Stimulated activated CD8-positive, alpha-beta memory T cell treated with anti-CD3 and anti-CD28 coated beads, Interleukin-2, amount 100 ng/mL, for 1 hour (primary cell): ENCODE measurements around the gene FARP1.

ENCODE experiments used
- DNase-seq, 2 donors: peaks; one replicate each; pipeline ENCODE4 v3.0.0-alpha.2; 2020; ENCODE audit warnings: low read depth in 2 of 2

The FARP1 gene

GRCh38 chr13:98462946-98463345 lies 320.1 kb downstream of the FARP1 start:
- no peak for DNase-seq

DNA sequence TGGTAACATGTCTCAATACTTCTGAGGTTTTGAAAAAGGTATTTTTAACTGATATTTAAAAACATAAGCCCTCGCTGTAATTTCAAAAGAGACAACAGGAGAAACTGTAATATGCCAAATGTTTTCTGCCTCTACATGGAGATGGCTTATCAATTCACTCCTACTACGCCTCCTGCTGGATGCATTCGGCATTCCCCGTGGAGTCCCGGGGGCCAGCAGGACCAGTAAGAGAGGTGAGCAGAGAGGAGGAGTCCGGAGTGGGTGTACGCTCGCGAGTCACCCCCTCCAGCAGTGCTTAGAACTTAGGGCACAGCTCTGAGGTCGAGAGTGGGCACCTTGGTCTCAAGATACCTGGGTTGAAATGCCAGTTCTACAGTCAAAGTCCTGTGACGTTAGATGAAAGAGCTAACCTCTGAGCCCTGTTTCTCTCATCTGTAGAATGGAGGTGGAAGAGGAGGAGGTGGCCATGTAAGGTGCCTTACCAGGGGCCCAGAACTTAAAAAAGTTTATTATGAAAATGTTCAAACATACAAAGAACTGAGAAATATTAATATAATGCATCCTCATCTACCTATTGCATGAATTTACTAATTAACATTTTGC lies 323.8 kb downstream of the FARP1 start:
- DNase-seq: no peak

GRCh38 chr13:98467263-98467985 lies 324.5 kb downstream of the FARP1 start:
- no peak for DNase-seq

DNA sequence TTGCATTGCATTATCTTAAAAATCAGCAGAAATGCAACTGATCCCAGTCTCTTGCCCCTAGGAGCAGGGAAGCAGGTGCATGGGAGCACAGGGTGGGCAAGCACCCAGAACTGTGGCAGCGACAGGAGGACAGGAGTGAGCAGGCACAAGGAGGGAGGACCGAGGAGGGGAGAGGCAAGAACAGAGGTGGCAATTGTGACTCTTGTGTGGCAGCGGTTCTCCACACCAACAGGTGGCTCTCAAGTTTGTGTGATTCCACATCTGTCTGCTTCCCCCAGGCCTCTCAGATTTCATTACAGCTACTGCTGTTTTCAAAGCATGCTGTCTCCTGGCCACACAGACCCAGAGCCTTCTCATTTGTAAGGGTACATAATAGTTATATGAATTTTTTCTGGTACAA lies 325.5 kb downstream of the FARP1 start:
- DNase-seq: no peak

DNA sequence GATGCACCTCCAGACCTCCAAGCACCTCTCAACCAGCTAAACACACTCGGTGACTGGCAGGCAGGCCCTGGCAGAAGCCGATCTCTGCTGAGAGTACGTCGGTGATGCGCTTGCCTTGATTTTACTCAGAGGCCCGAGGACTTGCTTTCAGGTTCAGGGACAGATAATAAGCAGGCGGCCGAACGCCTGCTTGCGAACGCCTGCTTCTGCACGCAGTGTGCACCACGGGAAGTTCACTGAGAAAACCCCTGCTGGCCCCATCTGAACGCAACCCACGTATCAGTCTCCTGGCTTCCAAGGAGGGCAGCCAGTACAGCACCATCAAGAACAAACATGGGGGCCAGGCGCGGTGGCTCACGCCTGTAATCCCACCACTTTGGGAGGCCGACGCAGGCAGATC lies 326.0 kb downstream of the FARP1 start:
- DNase-seq: no peak

- DNase-seq: no peak
Observed at GRCh38 chr13:98470920-98471319, 328.0 kb downstream of the FARP1 start.

DNA sequence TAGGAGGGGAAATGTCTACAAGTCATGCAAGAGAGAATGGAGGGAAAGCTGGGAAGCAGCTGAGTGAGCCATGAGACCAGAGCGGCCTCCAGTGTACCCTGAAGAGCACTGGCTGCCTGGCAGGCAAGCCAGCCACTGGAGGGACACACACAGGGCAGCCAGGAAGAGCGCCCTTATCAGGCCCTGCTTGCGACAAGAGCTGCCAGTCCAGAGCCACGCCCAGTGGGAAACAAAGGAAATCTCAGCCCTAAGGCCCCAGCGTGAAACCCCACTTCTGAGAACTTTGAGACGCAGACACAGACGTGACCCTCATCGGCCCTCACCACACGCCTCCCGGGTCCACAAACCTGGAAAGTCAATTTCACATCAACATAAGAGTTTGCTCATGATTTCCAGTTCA lies 329.0 kb downstream of the FARP1 start:
- no peak for DNase-seq

GRCh38 chr13:98473135-98473787 lies 330.4 kb downstream of the FARP1 start:
- no peak for DNase-seq

GRCh38 chr13:98473788-98474144 lies 330.9 kb downstream of the FARP1 start:
- no peak for DNase-seq

DNA sequence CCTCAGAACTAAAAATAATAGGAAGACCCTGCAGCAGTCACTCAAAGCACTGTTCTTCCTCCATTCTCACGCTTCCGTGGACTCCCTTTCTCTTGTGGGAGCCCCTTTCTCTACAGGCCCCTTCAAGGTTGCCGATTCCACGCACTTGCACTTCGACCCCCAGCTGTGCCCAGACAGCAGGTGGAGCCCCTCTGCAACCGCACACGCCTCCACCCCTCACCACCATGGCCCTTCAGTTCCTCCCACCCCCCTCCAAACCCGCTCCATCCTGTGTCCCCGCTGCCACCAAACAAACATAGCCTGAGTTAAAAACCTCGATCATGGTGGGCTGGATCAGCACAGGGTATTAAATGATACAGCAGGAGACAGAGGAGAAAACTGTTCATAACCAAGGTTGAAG lies 331.4 kb downstream of the FARP1 start:
- DNase-seq: no peak

DNA sequence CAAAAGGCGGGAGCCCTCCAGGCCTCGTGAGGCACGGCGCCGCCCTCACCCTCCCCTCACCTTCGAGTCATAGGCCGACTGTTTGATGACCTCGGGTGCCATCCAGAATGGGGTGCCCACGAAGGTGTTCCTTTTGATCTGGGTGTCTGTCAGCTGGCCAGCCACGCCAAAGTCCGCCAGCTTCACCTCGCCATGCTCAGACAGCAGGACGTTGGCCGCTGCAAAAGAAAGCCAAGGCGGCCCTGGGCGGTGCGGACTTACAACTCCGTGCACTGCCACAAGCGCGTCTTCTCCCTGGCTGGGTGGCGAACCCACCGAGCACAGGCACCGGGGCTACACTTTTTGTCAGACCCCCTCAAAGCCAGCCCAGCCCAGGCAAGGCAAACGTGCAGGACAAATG lies 331.9 kb downstream of the FARP1 start:
- no peak for DNase-seq

DNA sequence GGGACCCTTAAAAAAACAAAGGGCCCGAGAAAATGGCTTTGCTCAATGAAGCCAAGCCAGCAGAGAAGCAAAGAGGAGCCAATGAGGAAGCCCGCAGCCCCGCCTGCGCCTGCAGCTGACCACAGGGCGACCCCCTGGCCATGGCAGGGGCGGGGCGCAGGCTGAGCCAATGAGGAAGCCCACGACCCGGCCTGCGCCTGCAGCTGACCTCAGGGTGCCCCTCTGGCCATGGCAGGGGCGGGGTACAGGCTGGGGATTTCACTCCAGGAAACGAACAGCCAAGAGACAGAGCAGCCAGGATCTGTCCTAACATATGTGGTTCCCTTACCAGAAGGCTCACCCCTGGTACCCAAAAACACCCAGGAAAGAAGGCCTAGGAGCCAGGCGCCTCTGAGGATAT lies 332.6 kb downstream of the FARP1 start:
- no peak for DNase-seq

- peak; percentile 15 to 20 for DNase-seq
Observed at GRCh38 chr13:98476106-98476505, 333.2 kb downstream of the FARP1 start.

DNA sequence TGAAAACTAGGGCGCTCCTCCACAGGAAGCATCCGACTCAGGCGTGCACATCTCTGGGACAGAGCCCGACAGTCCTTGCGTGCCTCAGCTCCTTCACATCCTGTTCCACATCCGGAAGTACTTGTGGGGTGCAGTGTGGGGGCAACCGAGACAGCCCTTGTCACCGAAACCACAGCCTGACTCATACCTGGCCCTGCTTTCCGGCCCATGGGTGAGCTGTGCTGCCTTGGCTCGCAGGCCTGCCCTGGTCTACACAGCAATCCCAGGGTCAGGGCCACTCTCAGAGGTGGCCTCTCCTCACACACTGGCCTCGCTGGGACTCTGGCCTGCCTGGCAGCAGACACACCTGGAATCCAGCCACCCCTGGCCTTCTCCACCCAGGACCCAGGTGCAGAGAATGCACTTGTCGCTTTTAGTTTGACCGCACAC lies 333.7 kb downstream of the FARP1 start:
- peak; percentile 71 to 75 for DNase-seq

GRCh38 chr13:98478189-98479129 lies 335.6 kb downstream of the FARP1 start:
- DNase-seq: no peak

DNA sequence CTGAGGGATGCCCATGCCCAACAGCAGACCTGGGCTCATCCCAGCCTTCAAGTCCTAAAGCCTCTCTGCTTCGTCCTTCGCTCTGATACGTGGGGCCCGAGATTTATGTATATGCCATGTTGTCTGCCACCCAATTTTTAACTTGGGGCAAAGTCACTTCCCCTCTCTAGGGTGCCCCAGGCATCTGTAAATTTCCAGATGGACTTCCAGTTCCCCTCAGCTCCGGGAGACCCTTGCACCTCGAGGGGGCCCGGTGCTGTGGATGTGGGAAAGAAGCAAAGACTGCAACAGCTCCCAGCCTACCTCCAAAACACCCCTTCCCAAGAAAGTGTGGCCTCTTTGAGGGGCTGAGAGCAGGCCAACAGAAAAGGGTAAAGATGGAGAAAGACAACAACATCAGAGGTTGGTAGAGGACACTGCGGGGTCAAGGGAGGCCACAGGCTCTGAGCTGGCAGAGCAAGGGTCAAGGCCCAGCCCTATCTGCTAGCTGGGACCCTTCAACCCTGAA lies 336.7 kb downstream of the FARP1 start:
- DNase-seq: no peak

DNA sequence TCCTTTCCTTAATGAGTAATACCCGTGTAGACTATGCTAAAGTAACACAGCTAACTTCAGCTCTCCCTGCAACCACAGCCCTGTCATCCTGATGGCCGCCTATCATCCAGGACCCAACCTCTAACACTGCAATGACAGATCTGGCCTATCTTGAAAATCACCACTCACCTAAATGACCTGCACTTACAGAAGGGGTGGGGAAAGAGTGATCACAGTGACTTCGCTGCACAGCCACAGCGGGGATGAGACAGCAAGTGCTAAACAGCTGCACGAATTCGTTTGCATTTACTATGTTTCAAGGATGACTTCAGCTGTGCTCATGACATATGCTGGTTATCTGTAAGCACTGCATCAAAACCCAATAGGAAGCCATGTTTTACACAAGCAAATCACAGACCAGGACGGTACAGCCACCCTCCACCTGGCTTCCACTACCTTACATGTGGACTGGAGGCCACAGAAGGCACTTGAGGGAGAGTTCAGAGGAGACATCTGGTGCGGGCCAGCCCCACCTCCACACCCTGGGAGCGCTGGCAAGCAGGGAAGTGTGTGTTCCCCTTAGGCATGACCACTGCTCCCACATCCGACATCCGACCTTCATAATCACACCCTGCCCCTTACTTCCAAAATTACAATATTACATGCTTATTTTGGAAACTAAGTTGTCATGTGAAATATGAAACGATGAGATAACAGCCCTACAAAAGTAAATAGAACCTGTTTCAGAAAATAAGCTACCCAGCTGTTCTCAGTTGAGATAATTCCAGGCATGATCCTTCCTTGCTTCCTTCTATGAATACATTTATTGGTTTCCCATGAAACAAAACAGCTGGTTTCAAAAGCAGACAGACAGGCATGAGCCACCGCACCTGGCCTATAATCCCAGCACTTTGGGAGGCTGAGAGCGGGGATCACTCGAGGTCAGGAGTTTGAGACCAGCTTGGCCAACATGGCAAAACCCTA lies 338.3 kb downstream of the FARP1 start:
- DNase-seq: no peak

GRCh38 chr13:98482476-98483444 lies 339.9 kb downstream of the FARP1 start:
- no peak for DNase-seq

GRCh38 chr13:98483601-98484288 lies 340.9 kb downstream of the FARP1 start:
- no peak for DNase-seq
